ENCODE results near the gene PREX1. TPM values are rescaled to one million over a fixed set of nuclear protein-coding genes. Genes with fewer than 3 reads are reported as not detected.
A peak's percentile ranks its signal among the peaks of the same experiment; 100 is the strongest.

The PREX1 gene
- polyA plus RNA-seq, 1 of the 3 experiments (the other 2 are of a cell fraction) = 5.3 TPM

GRCh38 chr20:48825566-48825920 is 2.3 kb downstream of the PREX1 start:
- WGBS (ENCODE audit: low lambda C conversion rate) = 80% methylated on average over 4 of the region's 4 CpGs
- H4K20me1 ChIP-seq (ENCODE audit: insufficient read depth) = no peaks in the 10 kb centered on the region
- H3K79me2 ChIP-seq (ENCODE audit: insufficient read depth) = peaks cover 13% of the 10 kb centered on the region; the same call in 1 of the 2 replicates
- no peaks in the 10 kb centered on the region for H3K27me3 ChIP-seq (ENCODE audit: insufficient read depth)
- H3K4me3 ChIP-seq (ENCODE audit: low read depth in 2 of 2, low read length in 1 of 2) = no peak overlapping the region
- TF ChIP-seq CTCF (IDR thresholded peaks at IDR 0.05) = no peak
- no peak for TF ChIP-seq RFX5 (IDR thresholded peaks at IDR 0.05; ENCODE audit: low read length)
- TF ChIP-seq FOXJ3 (CRISPR knock-in tag; IDR thresholded peaks at IDR 0.05) = no peak
- TF ChIP-seq MXI1 (IDR thresholded peaks at IDR 0.05; ENCODE audit: low read depth, low read length) = no peak
- TF ChIP-seq REST (IDR thresholded peaks at IDR 0.05; ENCODE audit: low read depth, low read length) = no peak
- no peak for TF ChIP-seq EZH2phosphoT487 (IDR thresholded peaks at IDR 0.05; ENCODE audit: borderline replicate concordance, low read depth)
- TF ChIP-seq PBX3 (IDR thresholded peaks at IDR 0.05) = no peak
- TF ChIP-seq TEAD4 (IDR thresholded peaks at IDR 0.05; ENCODE audit: borderline replicate concordance, insufficient read depth) = no peak
- no peaks in the 10 kb centered on the region for H3K9me2 ChIP-seq
- H3K36me3 ChIP-seq (replicated peaks in 1 of 2; ENCODE audit: control insufficient read depth in 1 of 2, insufficient read depth in 2 of 2, low read length in 1 of 2) = no peaks in the 10 kb centered on the region
- peak overlapping the region; percentile 87; the same call in 1 of the 2 replicates for H3K4me2 ChIP-seq
- DNase-seq = no peak
- H3K9me3 ChIP-seq = no peaks in the 10 kb centered on the region
- ChIA-PET POLR2A (no interaction called here), CTCF (interaction anchor here (4.3 kb wide), 1 partner anchor 168 kb away, joined by 50 read pairs; no protein-coding TSS in a partner anchor)
- H3F3A ChIP-seq (replicated peaks; ENCODE audit: insufficient read depth) = peaks cover 20% of the 10 kb centered on the region
- H2AFZ ChIP-seq (ENCODE audit: low read depth) = no peak overlapping the region
- H3K9ac ChIP-seq = no peak overlapping the region
- H3K27ac ChIP-seq (ENCODE audit: low read depth in 2 of 2, low read length in 1 of 2) = no peak overlapping the region
- H3K4me1 ChIP-seq (ENCODE audit: control insufficient read depth in 1 of 2, insufficient read depth in 2 of 2, low read depth in 1 of 2, low read length in 1 of 2) = peaks cover 5 to 29% of the 10 kb centered on the region in 2 experiments; a peak in 3 of 4 replicates
